Measurements from ENCODE around the gene TELO2. TPM values are rescaled to one million over a fixed set of nuclear protein-coding genes. Genes with fewer than 3 reads are reported as not detected.

TELO2 gene
- total and polyA plus RNA-seq, 4 donors: 24.4 to 64.2 (median 42.8) TPM

GRCh38 chr16:1523581-1524245 is 30.6 kb downstream of the TELO2 start:
- DNase-seq (no peak), ATAC-seq (ENCODE audit: insufficient read depth, low FRiP score) (no peak)
- TF ChIP-seq CTCF (IDR thresholded peaks at IDR 0.05; ENCODE audit: control extremely low read depth, extremely low read depth): no peak
- H3K36me3 ChIP-seq (ENCODE audit: control insufficient read depth in 4 of 4, insufficient read depth in 4 of 4, low read length in 4 of 4): peaks cover 0 to 35% (median 2%) of the 10 kb centered on the region in 4 donors
- H3K4me3 ChIP-seq: no peak overlapping the region
- H3K4me1 ChIP-seq (ENCODE audit: control insufficient read depth in 5 of 5, insufficient read depth in 5 of 5, low read length in 5 of 5): peaks cover 0 to 15% (median 3%) of the 10 kb centered on the region in 5 donors
- no peak overlapping the region for H3K27ac ChIP-seq (ENCODE audit: low read depth in 1 of 2, low read length in 1 of 2)
- H3K9ac ChIP-seq (ENCODE audit: insufficient read depth in 1 of 2, low read length in 2 of 2): no peak overlapping the region
- WGBS, 2 donors: 93 to 95% methylated on average over 29 to 30 of the region's 30 CpGs
- peaks cover 0 to 2% (median 0%) of the 10 kb centered on the region in 4 donors for H3K9me3 ChIP-seq (ENCODE audit: control insufficient read depth in 4 of 4, insufficient read depth in 3 of 4, low read length in 3 of 4)
- no peaks in the 10 kb centered on the region for H3K27me3 ChIP-seq (ENCODE audit: control insufficient read depth in 3 of 3, insufficient read depth in 3 of 3, low read length in 2 of 3)

- no peak for ATAC-seq (ENCODE audit: insufficient read depth, low FRiP score)
- peaks cover 0 to 2% (median 0%) of the 10 kb centered on the region in 4 donors for H3K9me3 ChIP-seq (ENCODE audit: control insufficient read depth in 4 of 4, insufficient read depth in 3 of 4, low read length in 3 of 4)
- 93 to 94% methylated on average over 26 of the region's 26 CpGs for WGBS, 2 donors
- H3K4me3 ChIP-seq: no peak overlapping the region
- no peak overlapping the region for H3K27ac ChIP-seq (ENCODE audit: low read depth in 1 of 2, low read length in 1 of 2)
- no peaks in the 10 kb centered on the region for H3K27me3 ChIP-seq (ENCODE audit: control insufficient read depth in 3 of 3, insufficient read depth in 3 of 3, low read length in 2 of 3)
- peaks cover 0 to 34% (median 0%) of the 10 kb centered on the region in 4 donors for H3K36me3 ChIP-seq (ENCODE audit: control insufficient read depth in 4 of 4, insufficient read depth in 4 of 4, low read length in 4 of 4)
- TF ChIP-seq CTCF (IDR thresholded peaks at IDR 0.05; ENCODE audit: control extremely low read depth, extremely low read depth): no peak
- H3K9ac ChIP-seq (ENCODE audit: insufficient read depth in 1 of 2, low read length in 2 of 2): no peak overlapping the region
- no peak for DNase-seq
- peaks cover 0 to 18% (median 3%) of the 10 kb centered on the region in 5 donors for H3K4me1 ChIP-seq (ENCODE audit: control insufficient read depth in 5 of 5, insufficient read depth in 5 of 5, low read length in 5 of 5)
These were observed 31.2 kb downstream of the TELO2 start for GRCh38 chr16:1524366-1524765.

GRCh38 chr16:1525871-1526607 is 32.9 kb downstream of the TELO2 start:
- 88 to 89% methylated on average over 41 to 44 of the region's 44 CpGs for WGBS, 2 donors
- Histone ChIP-seq H3K9ac (ENCODE audit: insufficient read depth in 1 of 2, low read length in 2 of 2) (no peak overlapping the region), H3K4me1 (ENCODE audit: control insufficient read depth in 5 of 5, insufficient read depth in 5 of 5, low read length in 5 of 5) (peaks cover 0 to 20% (median 7%) of the 10 kb centered on the region in 5 donors), H3K36me3 (ENCODE audit: control insufficient read depth in 4 of 4, insufficient read depth in 4 of 4, low read length in 4 of 4) (peaks cover 0 to 20% (median 0%) of the 10 kb centered on the region in 4 donors), H3K4me3 (no peak overlapping the region), H3K27ac (ENCODE audit: low read depth in 1 of 2, low read length in 1 of 2) (no peak overlapping the region), H3K9me3 (ENCODE audit: control insufficient read depth in 4 of 4, insufficient read depth in 3 of 4, low read length in 3 of 4) (peaks cover 0 to 2% (median 0%) of the 10 kb centered on the region in 4 donors), H3K27me3 (ENCODE audit: control insufficient read depth in 3 of 3, insufficient read depth in 3 of 3, low read length in 2 of 3) (no peaks in the 10 kb centered on the region)
- no peak for TF ChIP-seq CTCF (IDR thresholded peaks at IDR 0.05; ENCODE audit: control extremely low read depth, extremely low read depth)
- ATAC-seq (ENCODE audit: insufficient read depth, low FRiP score): no peak
- no peak for DNase-seq

All from lung (tissue), 12 donors.